ENCODE measurements around the gene CAMTA1. TPM values are rescaled to one million over a fixed set of nuclear protein-coding genes. Genes with fewer than 3 reads are reported as not detected.
A peak's percentile ranks its signal among the peaks of the same experiment; 100 is the strongest.

Gene CAMTA1
- polyA plus RNA-seq, 1 donor from 2014 or later, result 162 TPM

DNA sequence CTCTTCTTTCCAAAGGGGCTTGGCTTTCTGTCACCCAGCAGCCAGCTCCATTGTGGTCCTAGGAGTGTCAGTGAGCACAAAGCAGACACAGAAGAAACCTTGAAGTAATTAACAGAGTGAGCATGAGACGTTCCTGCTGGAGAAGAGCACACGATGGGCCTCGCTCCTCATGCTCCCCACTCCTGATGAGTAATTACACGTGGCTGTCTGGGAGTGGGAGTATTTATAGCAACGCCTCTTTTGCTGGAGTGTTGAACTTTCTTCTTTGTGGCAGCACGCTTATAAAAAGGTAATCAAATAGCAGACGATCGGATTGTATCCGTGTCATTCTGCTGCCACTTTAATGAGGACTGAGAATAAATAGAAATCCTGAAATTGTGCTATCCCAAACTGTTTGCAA lies 185.8 kb downstream of the CAMTA1 start:
- Histone ChIP-seq H3K27me3 (ENCODE audit: insufficient read depth, low read depth, low read length) (no peaks in the 10 kb centered on the region), H2AFZ (ENCODE audit: low read depth, low read length) (no peak overlapping the region), H3K4me2 (ENCODE audit: low read length) (no peak overlapping the region), H3K9ac (ENCODE audit: low read length) (no peak overlapping the region), H3K4me3 (ENCODE audit: low read length) (peak overlapping the region; percentile 33), H3K27ac (ENCODE audit: low read length) (no peak overlapping the region), H3F3A (ENCODE audit: insufficient read depth, low read length, poor library complexity, severe bottlenecking) (no peaks in the 10 kb centered on the region), H3K36me3 (ENCODE audit: insufficient read depth, low read length) (no peaks in the 10 kb centered on the region), H3K79me2 (replicated peaks; ENCODE audit: insufficient read depth, low read length) (no peaks in the 10 kb centered on the region), H3K9me3 (ENCODE audit: low read length) (no peaks in the 10 kb centered on the region), H4K20me1 (ENCODE audit: insufficient read depth) (no peaks in the 10 kb centered on the region), H3K9me2 (ENCODE audit: insufficient read depth, low read length) (no peaks in the 10 kb centered on the region)
- no peak for TF ChIP-seq TAF1 (IDR thresholded peaks at IDR 0.05; ENCODE audit: low read depth)
- TF ChIP-seq SMC3 (conservative IDR thresholded peaks at IDR 0.05; ENCODE audit: poor library complexity), result no peak
- no peak for TF ChIP-seq RAD21 (conservative IDR thresholded peaks at IDR 0.05)
- TF ChIP-seq, protein P1, sequence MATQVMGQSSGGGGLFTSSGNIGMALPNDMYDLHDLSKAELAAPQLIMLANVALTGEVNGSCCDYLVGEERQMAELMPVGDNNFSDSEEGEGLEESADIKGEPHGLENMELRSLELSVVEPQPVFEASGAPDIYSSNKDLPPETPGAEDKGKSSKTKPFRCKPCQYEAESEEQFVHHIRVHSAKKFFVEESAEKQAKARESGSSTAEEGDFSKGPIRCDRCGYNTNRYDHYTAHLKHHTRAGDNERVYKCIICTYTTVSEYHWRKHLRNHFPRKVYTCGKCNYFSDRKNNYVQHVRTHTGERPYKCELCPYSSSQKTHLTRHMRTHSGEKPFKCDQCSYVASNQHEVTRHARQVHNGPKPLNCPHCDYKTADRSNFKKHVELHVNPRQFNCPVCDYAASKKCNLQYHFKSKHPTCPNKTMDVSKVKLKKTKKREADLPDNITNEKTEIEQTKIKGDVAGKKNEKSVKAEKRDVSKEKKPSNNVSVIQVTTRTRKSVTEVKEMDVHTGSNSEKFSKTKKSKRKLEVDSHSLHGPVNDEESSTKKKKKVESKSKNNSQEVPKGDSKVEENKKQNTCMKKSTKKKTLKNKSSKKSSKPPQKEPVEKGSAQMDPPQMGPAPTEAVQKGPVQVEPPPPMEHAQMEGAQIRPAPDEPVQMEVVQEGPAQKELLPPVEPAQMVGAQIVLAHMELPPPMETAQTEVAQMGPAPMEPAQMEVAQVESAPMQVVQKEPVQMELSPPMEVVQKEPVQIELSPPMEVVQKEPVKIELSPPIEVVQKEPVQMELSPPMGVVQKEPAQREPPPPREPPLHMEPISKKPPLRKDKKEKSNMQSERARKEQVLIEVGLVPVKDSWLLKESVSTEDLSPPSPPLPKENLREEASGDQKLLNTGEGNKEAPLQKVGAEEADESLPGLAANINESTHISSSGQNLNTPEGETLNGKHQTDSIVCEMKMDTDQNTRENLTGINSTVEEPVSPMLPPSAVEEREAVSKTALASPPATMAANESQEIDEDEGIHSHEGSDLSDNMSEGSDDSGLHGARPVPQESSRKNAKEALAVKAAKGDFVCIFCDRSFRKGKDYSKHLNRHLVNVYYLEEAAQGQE (IDR thresholded peaks at IDR 0.05; ENCODE audit: borderline replicate concordance), result no peak
- TF ChIP-seq EP300 (conservative IDR thresholded peaks at IDR 0.05; ENCODE audit: poor library complexity, severe bottlenecking), result no peak
- TF ChIP-seq EZH2 (IDR thresholded peaks at IDR 0.05; ENCODE audit: borderline replicate concordance, insufficient read depth, low read length, poor library complexity, severe bottlenecking), result no peak
- TF ChIP-seq, protein P2, sequence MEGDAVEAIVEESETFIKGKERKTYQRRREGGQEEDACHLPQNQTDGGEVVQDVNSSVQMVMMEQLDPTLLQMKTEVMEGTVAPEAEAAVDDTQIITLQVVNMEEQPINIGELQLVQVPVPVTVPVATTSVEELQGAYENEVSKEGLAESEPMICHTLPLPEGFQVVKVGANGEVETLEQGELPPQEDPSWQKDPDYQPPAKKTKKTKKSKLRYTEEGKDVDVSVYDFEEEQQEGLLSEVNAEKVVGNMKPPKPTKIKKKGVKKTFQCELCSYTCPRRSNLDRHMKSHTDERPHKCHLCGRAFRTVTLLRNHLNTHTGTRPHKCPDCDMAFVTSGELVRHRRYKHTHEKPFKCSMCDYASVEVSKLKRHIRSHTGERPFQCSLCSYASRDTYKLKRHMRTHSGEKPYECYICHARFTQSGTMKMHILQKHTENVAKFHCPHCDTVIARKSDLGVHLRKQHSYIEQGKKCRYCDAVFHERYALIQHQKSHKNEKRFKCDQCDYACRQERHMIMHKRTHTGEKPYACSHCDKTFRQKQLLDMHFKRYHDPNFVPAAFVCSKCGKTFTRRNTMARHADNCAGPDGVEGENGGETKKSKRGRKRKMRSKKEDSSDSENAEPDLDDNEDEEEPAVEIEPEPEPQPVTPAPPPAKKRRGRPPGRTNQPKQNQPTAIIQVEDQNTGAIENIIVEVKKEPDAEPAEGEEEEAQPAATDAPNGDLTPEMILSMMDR (IDR thresholded peaks at IDR 0.05; ENCODE audit: poor library complexity, severe bottlenecking), result no peak
- TF ChIP-seq MXI1 (conservative IDR thresholded peaks at IDR 0.05; ENCODE audit: poor library complexity, severe bottlenecking), result no peak
- no peak for TF ChIP-seq POLR2AphosphoS5 (IDR thresholded peaks at IDR 0.05)

DNA sequence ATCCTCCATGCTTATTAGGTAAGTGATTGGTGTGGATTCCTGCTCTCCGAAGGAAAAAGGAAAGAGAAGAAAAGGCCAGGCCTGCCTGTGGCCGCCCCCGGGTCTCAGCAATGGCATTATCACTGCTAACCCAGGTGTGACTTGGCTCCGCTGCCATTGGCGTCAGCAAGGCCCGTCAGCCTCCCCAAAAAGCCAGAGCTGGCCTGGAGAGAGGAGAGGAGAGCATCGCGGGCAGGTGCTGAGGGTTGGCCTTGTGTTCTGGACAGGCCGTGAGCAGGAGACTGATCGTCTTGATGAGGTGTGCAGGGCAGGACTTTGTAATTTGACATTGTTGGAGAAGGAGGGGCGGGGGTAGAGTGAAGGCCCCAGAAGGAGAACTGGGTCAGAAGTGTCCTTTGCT lies 186.4 kb downstream of the CAMTA1 start:
- Histone ChIP-seq H4K20me1 (ENCODE audit: insufficient read depth) (no peaks in the 10 kb centered on the region), H3K36me3 (ENCODE audit: insufficient read depth, low read length) (no peaks in the 10 kb centered on the region), H3K27ac (ENCODE audit: low read length) (no peak overlapping the region), H3K9me2 (ENCODE audit: insufficient read depth, low read length) (no peaks in the 10 kb centered on the region), H3K27me3 (ENCODE audit: insufficient read depth, low read depth, low read length) (no peaks in the 10 kb centered on the region), H3K4me3 (ENCODE audit: low read length) (no peak overlapping the region), H3F3A (ENCODE audit: insufficient read depth, low read length, poor library complexity, severe bottlenecking) (no peaks in the 10 kb centered on the region), H3K79me2 (replicated peaks; ENCODE audit: insufficient read depth, low read length) (no peaks in the 10 kb centered on the region), H2AFZ (ENCODE audit: low read depth, low read length) (no peak overlapping the region), H3K9ac (ENCODE audit: low read length) (no peak overlapping the region), H3K9me3 (ENCODE audit: low read length) (no peaks in the 10 kb centered on the region), H3K4me2 (ENCODE audit: low read length) (no peak overlapping the region)
- TF ChIP-seq EP300 (conservative IDR thresholded peaks at IDR 0.05; ENCODE audit: poor library complexity, severe bottlenecking), result no peak
- TF ChIP-seq, protein P1 (IDR thresholded peaks at IDR 0.05; ENCODE audit: borderline replicate concordance), result no peak
- TF ChIP-seq MXI1 (conservative IDR thresholded peaks at IDR 0.05; ENCODE audit: poor library complexity, severe bottlenecking), result no peak
- no peak for TF ChIP-seq TAF1 (IDR thresholded peaks at IDR 0.05; ENCODE audit: low read depth)
- no peak for TF ChIP-seq RAD21 (conservative IDR thresholded peaks at IDR 0.05)
- no peak for TF ChIP-seq EZH2 (IDR thresholded peaks at IDR 0.05; ENCODE audit: borderline replicate concordance, insufficient read depth, low read length, poor library complexity, severe bottlenecking)
- TF ChIP-seq, protein P2 (IDR thresholded peaks at IDR 0.05; ENCODE audit: poor library complexity, severe bottlenecking), result no peak
- TF ChIP-seq POLR2AphosphoS5 (IDR thresholded peaks at IDR 0.05), result no peak
- no peak for TF ChIP-seq SMC3 (conservative IDR thresholded peaks at IDR 0.05; ENCODE audit: poor library complexity)

All from neural cell (in vitro differentiated cells).